Measurements from ENCODE around the gene KANK2.
"Not testable (repeated sequence)": the region's sequence is repeated elsewhere in the genome, so short reads cannot be mapped to it uniquely, and the experiment has no call there.

The KANK2 gene

DNA sequence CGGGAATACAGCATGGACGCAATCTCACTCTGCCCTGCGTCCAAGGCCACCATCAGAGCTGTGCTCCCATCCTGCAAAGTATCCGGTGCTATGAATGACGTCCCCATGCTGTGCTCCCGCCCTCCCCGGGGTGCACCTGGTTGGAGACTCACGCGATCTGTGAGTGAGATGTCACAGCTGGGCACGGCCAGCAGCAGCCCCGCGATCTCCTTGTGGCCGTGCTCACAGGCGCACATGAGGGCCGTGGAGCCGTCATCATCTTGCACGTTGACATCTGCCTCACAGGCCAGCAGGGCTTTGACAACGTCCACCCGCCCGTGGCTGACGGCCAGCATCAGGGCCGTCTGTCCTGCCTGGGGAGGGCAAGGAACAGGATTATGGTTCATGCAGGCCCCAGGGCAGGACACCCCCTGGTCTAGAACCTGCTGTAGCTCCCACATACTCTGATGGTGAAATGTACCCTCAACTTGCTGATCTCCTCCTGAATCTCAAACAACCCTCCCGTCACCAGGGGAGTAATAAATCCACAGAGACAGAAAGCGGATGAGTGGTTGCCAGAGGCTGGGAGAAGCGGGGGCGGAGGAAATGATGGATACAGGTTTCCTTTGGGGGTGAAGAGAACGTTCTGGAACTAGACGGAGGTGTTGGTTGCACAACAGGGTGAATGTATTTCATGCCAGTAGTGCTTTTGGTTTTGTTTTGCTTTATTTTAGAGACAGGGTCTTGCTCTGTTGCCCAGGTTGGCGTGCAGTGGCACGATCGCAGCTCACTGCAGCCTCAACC, 27.3 kb downstream of the KANK2 start:
- no peak for DNase-seq

DNA sequence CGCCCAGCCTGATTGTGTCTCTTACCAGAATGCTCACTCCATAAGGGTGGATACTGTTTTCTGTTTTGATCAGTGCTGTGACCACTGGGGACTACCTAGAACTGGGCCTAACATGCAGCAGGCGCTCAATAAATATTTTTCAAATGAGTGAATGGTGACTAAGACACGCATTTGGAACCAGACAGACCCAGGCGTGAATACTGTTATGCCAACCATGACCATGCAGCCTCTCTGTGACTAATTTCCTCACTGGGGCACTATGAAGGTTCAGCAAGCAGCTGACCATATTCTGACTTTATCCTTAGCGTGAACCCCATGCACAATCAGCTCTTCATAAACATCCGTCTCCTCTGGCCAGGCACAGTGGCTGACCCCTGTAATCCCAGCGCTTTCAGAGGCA, 28.8 kb downstream of the KANK2 start:
- no peak for DNase-seq

GRCh38 chr19:11166281-11167142, 30.8 kb downstream of the KANK2 start:
- DNase-seq: no peak

- DNase-seq: no peak
Measured at GRCh38 chr19:11165486-11166030, 31.8 kb downstream of the KANK2 start.

DNA sequence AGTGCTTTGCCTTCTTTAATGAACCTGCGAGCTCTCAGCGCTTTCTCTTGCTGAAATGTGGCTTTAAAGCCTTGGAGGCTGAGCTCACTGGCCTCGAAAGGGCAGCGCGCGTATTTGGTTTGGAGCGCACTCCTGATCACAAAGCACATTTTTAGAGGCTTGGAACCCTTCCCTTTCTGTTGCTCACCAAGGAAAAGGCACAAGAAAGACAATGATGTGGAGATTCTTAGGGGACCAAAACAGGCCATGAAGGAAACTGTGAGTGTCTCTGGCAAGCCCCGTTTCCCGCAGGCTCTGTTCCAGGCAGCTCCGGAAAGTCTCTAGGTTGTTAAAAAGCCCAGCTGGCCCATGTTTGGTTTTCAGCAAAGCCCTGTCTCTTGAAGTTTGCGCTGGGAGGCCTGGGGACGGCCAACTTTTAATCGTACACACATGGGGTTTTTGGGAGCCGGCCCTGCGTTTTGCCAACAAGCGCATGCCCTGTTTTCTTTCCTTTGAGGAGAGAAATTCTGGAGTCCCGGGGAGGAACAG, 32.4 kb downstream of the KANK2 start:
- no peak for DNase-seq

DNA sequence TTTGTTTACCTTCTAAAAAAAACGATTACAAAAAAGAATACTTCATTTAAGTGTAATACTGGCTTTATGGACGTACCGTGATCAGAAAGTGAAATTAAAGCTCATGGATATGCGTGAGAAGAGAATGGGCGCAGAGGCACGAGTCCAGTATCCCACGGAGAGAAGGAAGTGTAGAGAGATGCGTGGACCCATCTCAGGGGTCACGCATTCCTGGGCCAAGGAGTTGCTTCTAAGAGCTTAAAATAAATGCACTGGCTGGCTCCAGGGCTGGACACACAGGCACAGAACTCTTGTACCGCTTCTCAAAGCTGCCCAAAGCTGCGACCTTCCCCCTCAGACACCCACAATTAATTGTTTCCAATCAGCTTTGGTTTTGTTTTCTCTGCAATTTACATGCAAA, 33.0 kb downstream of the KANK2 start:
- no peak for DNase-seq

DNA sequence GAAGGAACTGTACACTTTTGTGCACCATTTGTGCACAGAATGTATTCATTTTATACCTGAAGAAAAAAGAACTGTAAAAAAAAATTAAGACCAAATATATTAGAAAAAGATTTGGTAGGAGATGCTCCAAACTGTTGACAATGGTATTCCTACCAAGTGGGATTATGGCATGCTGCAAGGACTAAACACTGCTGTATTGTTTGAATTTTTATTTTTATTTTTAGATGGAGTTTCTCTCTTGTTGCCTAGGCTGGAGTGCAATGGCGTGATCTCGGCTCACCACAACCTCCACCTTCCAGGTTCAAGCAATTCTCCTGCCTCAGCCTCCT, 36.9 kb downstream of the KANK2 start:
- DNase-seq: not testable (repeated sequence)

DNA sequence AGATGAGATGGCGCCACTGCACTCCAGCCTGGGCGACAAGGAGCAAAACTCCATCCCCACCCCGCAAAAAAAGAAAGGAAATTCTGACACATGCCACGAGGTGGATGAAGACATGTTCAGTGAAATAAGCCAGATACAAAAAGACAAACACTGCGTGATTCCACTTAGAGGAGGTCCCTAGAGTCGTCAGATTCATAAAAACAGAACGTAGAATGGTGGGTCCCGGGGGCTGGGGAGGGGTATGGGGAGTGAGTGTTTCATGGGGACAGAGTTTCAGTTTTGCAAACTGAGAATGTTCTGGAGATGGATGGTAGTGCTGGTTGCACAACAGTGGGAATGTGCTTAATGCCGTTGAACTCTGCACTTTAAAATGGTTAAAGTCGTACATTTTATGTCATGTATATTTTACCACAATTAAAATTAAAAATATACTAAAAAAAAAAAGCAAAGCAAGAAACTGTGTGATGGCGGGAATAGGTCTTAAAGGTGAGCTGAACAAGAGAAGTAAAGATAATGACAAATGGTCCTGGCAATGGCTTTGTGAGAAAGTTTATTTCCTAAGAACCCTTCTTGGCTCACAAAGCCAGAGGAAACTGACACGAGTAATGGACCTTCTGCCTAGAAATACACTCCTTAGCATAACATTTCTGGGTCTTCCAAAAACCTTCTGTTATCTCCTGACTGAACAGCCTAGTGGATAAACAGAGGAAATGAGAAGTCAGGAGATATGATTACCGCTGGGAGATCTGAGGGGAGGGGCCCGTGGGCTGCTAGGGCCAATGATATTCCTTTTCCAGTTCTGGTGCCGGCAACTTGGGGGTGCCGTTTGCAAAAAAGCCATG, 37.5 kb downstream of the KANK2 start:
- no peak for DNase-seq

DNA sequence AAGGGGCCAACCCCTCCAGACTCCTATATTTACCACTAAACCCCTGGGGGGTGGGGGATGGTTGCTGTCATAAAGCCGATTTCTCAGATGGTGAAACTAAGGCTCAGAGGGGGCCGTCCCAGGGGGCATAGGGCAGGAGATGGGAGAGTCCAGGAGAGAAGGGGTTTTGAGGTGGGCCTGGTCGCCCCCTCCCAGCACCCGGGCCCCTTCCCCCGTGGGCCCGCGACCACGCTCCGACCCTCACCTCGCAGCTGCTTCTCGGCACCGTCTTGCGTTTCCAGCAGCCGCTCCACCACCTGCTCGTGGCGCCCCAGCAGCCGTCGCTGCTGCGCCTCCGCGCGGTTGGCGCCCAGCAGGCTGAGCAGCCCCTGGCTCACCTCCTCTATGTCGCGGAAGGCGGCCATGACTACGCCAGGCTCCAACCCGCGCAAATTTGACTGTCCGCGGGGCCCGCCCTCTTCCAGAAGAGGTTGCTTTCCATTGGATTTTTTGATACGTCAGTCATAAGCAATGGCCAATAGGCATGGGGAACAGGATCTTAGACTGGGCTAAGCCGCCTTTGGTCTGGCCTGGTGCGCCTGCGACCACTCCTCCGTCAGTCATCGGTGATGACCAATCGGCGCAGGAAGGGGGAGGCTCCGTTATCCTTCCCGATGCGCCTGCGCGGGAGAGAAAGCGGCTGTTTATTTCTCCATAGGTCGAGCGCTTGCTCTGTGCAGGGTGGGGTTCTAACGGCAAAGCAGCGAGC, 41.8 kb downstream of the KANK2 start, which contains the start of gene SPC24:
Gene SPC24, minus strand, starts transcription at position 410 of the 748 bp plus-strand sequence. Its CDS starts 6 bp downstream, at position 404.
- DNase-seq: peak; percentile 82

- DNase-seq: no peak
Measured at GRCh38 chr19:11154683-11155047, 42.7 kb downstream of the KANK2 start.

DNA sequence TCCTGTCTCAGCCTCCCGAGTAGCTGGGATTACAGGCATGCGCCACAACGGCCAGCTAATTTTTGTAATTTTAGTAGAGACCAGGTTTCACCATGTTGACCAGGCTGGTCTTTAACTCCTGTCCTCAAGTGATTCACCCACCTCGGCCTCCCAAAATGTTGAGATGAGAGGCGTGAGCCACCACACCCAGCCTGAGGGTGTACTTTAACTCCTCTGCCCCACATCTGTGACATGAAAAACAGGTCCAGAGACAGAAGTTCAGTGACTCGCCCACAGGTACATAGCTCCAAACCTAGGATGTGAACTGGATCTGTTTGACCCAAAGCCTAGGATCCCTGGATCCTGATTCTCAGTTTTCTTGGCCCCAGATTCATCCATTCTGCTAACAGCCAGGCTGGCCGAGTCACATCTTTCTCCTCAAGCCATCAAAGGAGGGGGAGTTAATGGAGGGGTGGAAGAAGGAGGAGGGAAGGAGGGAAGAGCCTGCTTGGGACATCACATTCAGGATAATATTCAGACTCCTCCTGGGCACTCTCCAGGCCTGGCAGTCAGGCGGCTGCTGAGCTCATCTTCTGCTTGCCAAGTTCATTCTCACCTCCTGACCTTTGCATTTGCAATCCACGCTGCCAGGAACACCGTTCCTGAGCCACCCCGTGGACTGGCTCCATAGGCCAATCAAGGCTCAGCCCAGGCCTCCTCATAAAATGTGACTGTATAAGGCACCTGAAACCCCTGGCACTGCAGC, 44.9 kb downstream of the KANK2 start:
- no peak for DNase-seq

DNA sequence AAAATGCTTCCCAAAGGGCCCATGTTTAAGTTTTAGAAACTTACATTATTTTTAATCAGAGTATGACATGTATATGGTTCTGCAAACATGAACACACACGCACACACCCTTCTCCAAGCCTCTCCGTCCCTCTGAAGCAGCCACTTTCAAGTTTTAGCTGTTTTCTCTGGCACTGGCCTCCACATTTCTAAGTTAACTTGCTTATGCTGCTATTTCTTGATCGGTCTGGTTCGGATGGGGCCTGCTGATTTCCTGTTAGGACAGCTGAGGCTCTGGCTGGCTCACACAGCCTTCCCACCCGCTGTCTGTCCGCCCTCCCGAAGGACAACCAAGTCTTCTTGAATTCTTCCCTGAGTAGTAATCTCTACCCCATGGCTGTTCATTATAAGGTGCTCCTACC, 46.2 kb downstream of the KANK2 start:
- no peak for DNase-seq

DNA sequence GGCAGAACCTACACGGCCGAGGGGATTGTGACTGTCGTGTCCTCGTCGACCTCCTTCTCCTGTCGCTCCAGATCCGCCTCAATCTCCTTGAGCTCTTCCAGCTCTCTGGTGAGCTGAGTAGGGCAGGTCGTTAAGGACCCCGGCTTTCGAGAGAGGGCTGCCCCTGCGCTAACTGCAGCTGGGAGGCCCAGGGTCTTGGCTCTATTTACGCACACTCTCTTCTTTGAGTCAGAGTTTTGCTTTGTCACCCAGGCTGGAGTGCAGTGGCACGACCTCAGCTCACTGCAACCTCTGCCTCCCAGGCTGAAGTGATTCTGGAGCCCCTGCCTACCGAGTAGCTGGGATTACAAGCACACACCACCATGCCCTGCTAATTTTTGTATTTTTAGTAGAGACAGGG, 49.3 kb downstream of the KANK2 start:
- no peak for DNase-seq

GRCh38 chr19:11145536-11145924, 51.8 kb downstream of the KANK2 start:
- DNase-seq: no peak

DNA sequence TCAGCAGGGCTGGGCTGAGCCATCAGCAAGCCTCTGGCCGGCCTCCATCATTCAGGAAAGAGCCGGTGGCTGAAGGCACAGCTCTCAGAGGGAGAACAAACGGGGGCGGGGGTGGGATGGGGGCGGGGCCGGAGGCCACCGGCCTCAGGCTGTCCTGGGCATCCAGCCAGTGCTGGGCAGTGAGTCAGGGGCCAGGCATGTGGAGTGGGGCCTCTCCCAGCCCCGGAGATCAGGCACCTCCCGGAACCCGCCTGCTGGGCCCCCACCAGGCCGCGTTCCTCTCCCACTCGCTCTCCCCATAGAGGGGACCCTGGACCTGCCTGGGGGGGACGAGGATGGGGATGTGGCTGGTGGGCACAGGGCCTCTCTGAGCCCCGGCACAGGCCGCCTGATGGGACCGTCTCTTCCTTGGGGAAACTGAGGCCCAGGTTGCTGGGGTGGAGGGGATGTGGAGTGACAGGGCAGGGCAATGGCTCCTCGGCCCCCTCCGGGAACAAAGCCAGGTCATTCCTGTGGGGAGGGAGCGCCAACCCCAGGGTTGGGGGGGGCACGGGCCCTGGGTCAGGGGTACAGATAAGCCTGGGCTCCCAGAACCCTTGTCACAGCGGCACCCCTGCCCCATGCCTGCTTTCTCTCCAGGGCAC, 54.7 kb downstream of the KANK2 start:
- no peak for DNase-seq

GRCh38 chr19:11141937-11142527, 55.3 kb downstream of the KANK2 start:
- no peak for DNase-seq

- no peak for DNase-seq
Measured at GRCh38 chr19:11140896-11141295, 56.4 kb downstream of the KANK2 start.

- DNase-seq: not testable (repeated sequence)
Measured at GRCh38 chr19:11140023-11140538, 57.3 kb downstream of the KANK2 start.

DNA sequence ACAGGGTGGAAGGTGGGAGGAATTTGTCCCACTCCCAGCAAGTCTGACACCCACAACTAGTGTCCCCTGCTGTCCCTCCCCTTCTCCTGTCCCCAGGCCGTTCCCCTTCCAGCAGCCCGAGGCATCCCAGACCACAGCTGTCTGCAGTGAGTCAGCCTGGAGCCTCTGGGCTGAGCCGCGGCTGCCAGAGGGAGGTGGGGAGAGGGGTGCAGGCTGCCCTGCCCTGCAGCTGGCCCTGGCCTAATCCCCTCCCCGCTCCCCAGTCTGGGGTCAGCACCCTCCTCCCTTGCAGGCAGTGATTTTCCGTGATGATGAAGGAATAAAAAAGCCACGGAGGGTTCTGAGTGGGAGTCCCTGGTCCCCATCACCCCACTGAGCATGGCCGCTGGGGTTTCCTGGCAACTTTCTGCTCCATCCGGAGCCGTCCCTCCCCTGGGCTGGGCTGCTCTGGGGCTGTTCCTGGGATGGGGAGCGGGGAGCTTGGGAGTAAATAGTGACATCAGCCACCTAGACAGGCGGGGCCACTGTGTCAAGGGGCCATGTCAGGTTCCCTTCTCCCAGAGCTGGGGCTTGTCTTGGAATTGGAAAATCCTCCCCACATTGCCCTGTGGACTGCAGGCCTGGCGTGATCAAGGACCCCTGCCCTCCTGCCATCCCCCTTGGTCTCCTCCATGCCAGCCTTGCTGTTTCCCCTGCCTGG, 58.6 kb downstream of the KANK2 start:
- DNase-seq: no peak
